GM12878 (cell line): ENCODE data around the gene ISG20L2.

Experiments
- CREB1 ChIP-seq: IDR thresholded peaks from 2 replicates; pipeline ENCODE4 v1.6.1; 2012; ENCODE audit warnings: low read depth, mild to moderate bottlenecking, inconsistent platforms
- CTCF ChIP-seq, 3 experiments: IDR thresholded peaks in 2 of 3; conservative IDR thresholded peaks in 1 of 3; 2 replicates each; pipeline ENCODE4 v1.5.1; 2011; ENCODE audit warnings: low read depth in 3 of 3, low read length in 3 of 3, mild to moderate bottlenecking in 3 of 3, control low read depth in 2 of 3, moderate library complexity in 2 of 3, inconsistent platforms in 1 of 3, mixed read lengths in 1 of 3; ENCODE audit not compliant: control insufficient read depth in 2 of 3, insufficient read depth in 1 of 3; ENCODE audit errors: extremely low read depth in 1 of 3
- HCFC1 ChIP-seq: fragments of 150-350 bp; IDR thresholded peaks from 2 replicates; pipeline ENCODE4 v1.6.1; 2014; ENCODE audit warnings: low read length
- MXI1 ChIP-seq: fragments of 150-350 bp; IDR thresholded peaks from 2 replicates; pipeline ENCODE4 v1.6.1; 2011; ENCODE audit warnings: low read depth, mild to moderate bottlenecking, inconsistent platforms, low read length, improper control_type of control experiment
- NFYB ChIP-seq: IDR thresholded peaks from 2 replicates; pipeline ENCODE4 v1.6.1; 2011; ENCODE audit warnings: low read depth, mild to moderate bottlenecking, low read length, improper control_type of control experiment, moderate library complexity; ENCODE audit not compliant: insufficient read depth
- ZNF207 ChIP-seq: fragments of 450-650 bp; IDR thresholded peaks from 2 replicates; pipeline ENCODE4 v1.6.1; 2014; ENCODE audit warnings: antibody characterized with exemption, mild to moderate bottlenecking, borderline replicate concordance

GRCh38 chr1:156675210-156676113 is 53.1 kb downstream of the ISG20L2 start:
- TF ChIP-seq HCFC1: no peak
- no peak for TF ChIP-seq CREB1
- no peak for TF ChIP-seq ZNF207
- no peak for TF ChIP-seq MXI1
- no peak for TF ChIP-seq CTCF (IDR thresholded peaks at IDR 0.05 in 2 of 3, conservative IDR thresholded peaks at IDR 0.05 in 1 of 3; ENCODE audit: control insufficient read depth in 2 of 3, extremely low read depth in 1 of 3, insufficient read depth in 1 of 3, low read depth in 3 of 3, low read length in 3 of 3)
- TF ChIP-seq NFYB: no peak
